ENCODE results near the gene DCLK2.

DNA sequence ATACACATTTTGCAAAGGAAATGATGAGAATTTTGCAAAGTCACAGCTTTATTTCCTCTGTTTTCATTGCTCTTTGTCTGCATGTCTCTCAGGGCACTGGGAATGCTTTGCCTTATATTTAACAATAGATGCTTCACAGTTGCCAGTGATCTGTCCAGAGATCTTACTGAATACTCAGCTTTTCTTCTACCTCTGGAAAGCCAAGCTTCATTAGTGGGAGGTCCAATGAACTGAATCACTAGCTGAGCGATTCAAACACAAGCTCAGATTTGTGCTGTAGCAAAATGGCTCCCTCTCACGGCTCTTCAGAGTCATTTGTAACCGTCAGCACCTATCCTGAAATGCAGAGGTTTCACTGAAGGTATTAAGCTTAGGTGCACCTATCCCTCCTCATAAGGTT lies 138.9 kb downstream of the DCLK2 start:
- TF ChIP-seq, protein P1, sequence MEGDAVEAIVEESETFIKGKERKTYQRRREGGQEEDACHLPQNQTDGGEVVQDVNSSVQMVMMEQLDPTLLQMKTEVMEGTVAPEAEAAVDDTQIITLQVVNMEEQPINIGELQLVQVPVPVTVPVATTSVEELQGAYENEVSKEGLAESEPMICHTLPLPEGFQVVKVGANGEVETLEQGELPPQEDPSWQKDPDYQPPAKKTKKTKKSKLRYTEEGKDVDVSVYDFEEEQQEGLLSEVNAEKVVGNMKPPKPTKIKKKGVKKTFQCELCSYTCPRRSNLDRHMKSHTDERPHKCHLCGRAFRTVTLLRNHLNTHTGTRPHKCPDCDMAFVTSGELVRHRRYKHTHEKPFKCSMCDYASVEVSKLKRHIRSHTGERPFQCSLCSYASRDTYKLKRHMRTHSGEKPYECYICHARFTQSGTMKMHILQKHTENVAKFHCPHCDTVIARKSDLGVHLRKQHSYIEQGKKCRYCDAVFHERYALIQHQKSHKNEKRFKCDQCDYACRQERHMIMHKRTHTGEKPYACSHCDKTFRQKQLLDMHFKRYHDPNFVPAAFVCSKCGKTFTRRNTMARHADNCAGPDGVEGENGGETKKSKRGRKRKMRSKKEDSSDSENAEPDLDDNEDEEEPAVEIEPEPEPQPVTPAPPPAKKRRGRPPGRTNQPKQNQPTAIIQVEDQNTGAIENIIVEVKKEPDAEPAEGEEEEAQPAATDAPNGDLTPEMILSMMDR (IDR thresholded peaks at IDR 0.05; ENCODE audit: low read length): peak; percentile 33; the same call in 1 of the 2 replicates
- TF ChIP-seq EZH2 (IDR thresholded peaks at IDR 0.05; ENCODE audit: borderline replicate concordance, low read length): no peak

All from OCI-LY1 (cell line).